HT1080 (cell line): ENCODE measurements around the gene TANGO2. TPM values are rescaled to one million over a fixed set of nuclear protein-coding genes. Genes with fewer than 3 reads are reported as not detected.
"Not testable (repeated sequence)": the region's sequence is repeated elsewhere in the genome, so short reads cannot be mapped to it uniquely, and the experiment has no call there.

Experiments
- DNase-seq: peaks from one replicate; pipeline ENCODE4 v3.0.0-alpha.2; 2015; ENCODE audit warnings: low read depth
- total RNA-seq: library from RNA; depleted of rRNA; stranded (reverse); fragments of >200 nt; shearing (Covaris generic); gene quantifications from 2 replicates; pipeline ENCODE4 v1.2.3, GENCODE V29; 2014

The TANGO2 gene
- total RNA-seq, 1 experiment from 2014 or later, result 18.8 TPM

DNA sequence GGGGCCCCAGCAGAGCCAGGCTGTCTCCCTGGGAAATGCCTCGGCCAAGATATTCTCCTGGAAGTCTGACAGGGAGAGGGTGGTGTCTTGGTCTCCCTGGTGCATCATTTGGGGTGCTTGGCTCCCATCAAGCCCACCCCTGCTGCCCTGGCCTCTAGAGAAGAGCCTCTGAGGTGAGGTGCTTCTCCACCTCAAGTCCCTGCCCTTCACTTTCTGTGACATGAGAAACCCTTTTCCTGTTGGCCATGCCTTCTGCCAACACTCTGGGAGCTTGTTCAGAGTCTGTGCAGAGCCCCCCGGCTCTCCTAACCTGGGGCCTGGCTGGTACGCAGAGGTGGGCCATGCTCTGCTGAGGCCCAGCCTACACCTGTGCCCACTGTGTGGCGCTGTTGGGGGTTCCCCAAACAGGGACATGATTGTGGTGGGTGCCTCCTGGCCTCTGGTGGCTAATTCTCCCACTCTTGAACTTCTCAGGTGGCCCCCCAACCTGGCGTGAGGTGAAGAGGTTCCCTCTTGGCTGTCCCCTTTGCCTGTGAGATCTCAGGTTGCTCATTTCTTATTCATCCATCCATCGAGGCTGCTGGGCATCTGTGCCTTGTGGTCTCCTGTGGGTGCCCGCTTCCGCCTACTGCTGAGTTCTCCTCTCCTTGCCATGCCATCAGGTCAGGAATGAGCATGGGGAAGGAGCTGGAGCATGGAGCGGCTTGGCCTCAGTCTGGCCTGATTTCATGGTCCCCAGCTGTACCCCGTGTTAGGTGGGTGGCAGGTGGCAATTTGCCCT lies 40.0 kb downstream of the TANGO2 start:
- DNase-seq, result no peak

DNA sequence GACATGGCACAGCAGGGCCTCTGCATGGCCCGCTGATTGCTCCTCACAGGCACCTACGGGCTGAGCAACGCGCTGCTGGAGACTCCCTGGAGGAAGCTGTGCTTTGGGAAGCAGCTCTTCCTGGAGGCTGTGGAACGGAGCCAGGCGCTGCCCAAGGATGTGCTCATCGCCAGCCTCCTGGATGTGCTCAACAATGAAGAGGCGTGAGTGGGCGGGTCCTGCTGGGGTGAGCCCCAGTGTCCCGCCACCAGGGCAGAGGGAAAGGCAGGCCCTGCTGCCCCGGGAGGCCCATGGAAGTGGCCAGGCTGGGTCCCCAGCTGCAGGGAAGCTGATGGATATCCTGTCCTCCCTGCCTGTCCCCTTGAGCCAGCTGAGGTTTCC lies 40.6 kb downstream of the TANGO2 start:
- DNase-seq, result peak; percentile 75

DNA sequence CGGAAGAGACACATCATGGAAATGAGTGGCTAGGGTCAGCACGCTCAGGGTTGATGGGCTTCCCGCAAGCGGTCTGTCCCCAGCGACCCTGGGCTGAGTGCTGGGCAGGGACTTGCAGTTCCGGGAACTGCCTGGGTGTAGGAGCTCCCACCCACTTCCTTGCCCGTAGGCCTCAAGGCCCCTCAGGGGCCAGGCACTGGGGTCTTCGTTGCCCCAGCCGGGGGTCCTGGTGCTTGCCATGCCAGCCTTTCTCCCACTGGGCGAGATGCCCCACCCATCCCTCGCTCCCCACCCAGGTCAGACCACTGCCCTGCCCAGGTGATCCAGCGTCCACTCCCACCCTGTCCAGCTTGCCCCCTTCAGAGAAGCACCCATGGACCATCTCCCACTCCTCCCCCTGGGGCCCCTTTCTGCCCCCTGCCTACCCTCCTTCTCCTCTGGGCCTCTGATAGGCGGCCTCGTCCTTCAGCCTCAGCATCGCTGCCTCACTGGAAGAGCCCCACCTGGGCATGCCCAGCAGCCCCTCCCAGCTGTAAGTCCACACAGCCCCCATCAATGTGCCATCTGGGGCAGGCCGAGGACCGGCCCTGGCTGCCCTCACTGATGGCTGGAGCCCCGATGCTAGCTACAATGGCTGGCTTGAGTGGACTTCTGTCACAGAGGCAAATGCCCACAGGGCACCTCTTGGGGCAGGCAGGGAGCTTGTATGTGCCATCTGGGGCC lies 41.3 kb downstream of the TANGO2 start:
- DNase-seq, result no peak

GRCh38 chr22:20062766-20063083 lies 41.8 kb downstream of the TANGO2 start:
- DNase-seq, result peak; percentile 85

- no peak for DNase-seq
Observed at GRCh38 chr22:20063271-20064139, 42.6 kb downstream of the TANGO2 start.

- no peak for DNase-seq
Observed at GRCh38 chr22:20064140-20064480, 43.2 kb downstream of the TANGO2 start.

DNA sequence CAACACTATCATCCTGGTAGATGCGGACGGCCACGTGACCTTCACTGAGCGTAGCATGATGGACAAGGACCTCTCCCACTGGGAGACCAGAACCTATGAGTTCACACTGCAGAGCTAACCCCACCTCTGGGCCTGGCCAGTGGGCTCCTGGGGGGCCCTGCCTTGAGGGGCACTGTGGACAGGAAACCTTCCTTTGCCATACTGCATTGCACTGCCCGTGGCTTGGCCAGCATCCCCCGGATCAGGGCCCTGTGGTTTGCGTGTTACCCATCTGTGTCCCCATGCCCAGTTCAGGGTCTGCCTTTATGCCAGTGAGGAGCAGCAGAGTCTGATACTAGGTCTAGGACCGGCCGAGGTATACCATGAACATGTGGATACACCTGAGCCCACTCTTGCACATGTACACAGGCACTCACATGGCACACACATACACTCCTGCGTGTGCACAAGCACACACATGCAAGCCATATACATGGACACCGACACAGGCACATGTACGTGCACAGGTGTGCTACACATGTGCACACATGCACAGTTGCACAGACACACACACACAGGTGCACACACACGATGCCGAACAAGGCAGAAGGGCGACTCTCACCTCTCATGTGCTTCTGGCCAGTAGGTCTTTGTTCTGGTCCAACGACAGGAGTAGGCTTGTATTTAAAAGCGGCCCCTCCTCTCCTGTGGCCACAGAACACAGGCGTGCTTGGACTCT lies 43.8 kb downstream of the TANGO2 start:
- DNase-seq, result no peak

GRCh38 chr22:20065896-20066616 lies 45.1 kb downstream of the TANGO2 start:
- no peak for DNase-seq

GRCh38 chr22:20066617-20067383 lies 45.9 kb downstream of the TANGO2 start:
- DNase-seq, result no peak

DNA sequence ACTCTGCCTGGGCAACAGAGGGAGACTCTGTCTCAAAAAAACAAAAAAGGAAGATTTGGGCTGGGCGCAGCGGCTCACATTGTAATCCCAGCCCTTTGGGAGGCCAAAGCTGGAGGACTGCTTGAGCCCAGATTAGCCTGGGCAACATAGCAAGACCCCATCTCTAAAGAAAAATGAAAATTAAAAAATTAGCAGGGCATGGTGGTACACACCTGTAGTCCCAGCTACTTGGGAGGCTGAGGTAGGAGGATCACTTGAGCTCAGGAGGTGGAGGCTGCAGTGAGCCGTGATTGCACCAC lies 46.4 kb downstream of the TANGO2 start:
- not testable (repeated sequence) for DNase-seq

DNA sequence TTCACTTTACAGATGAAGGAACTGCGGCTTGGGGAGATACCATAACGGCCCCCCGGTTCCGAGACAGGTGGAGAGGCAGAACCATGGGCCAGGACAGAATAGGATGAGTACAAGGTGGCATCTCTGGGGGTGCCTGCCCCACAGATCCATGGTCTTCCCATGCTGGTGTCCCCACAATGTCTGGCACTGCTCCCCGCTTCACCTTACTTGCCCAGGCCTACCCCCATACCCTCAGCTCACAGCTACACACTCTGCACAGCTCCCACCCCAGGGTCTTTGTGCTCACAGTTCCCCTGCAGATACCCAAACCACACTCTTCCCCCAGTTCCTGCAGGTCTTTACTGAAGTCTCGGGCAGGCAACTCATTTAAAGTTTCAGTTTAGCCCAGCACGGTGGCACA lies 47.7 kb downstream of the TANGO2 start:
- DNase-seq, result no peak

GRCh38 chr22:20069331-20070042 lies 48.6 kb downstream of the TANGO2 start:
- DNase-seq, result no peak

GRCh38 chr22:20071524-20071972 lies 50.6 kb downstream of the TANGO2 start:
- no peak for DNase-seq

GRCh38 chr22:20076627-20077172 lies 55.8 kb downstream of the TANGO2 start:
- DNase-seq, result no peak

DNA sequence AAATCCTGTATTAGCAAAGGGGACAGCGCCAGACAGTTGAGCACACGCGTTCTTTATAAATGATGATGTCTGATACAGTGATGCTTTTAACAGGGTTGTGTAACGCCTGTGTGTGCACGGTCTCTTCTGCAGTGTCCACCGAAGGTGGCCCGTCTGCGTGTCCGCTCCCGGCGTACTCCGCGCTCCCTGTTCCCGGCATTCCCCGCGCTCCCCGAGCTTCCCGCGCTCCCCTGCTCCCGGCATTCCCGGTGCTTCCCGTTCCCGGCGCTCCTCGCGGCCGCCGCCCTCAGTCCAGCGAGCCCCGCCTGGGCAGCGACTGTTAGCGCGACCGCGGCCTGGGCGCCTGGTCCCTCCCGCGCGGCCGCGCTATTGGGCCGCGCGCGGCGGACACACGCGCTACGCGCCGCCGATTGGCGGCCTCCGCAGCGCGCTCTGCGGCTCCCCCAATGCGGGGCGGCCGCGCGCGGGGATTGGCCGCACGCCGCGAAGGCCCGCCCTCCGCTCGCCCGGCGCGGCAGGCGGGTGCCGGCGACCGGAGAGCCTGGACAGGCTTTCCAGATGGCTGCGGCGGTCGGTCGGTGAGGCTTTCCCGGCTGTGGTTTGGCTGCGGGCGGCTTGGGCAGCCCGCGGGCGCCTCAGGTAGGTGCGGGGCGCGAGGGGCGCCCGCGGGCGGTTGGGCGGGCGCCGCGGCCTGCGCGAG lies 59.0 kb downstream of the TANGO2 start, which contains the start of gene DGCR8:
DGCR8 (plus strand) TSS at position 497 of the 700 bp plus-strand sequence. CDS start 5,723 bp downstream, outside the sequence.
- peak; percentile 93 for DNase-seq

DNA sequence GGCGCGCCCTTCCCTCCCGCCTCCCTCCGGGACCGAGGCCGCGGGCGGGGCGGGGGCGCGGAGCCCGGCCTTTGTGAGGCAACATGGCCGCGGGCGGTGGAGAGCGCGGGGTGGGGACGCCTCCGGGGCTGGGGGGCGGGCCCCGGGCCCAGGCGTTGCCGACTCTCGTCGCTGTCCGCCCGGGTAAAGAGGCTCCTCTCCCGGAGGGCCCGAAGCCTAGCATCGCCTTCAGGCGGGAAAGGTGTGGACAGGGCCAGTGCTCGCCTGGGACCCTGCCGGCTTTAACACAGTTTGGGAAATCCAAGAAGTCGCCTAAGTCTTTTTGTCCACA lies 59.5 kb downstream of the TANGO2 start:
- no peak for DNase-seq

GRCh38 chr22:20080776-20081654 lies 60.1 kb downstream of the TANGO2 start:
- peak; percentile 51 for DNase-seq
